Neural cell (in vitro differentiated cells): ENCODE measurements around the gene ZNF747. TPM values are rescaled to one million over a fixed set of nuclear protein-coding genes. Genes with fewer than 3 reads are reported as not detected.

Experiments used
- H2AFZ ChIP-seq: fragments of 200-600, 300-800 bp; sonication (generic), shearing (Covaris generic); 2 replicates; pipeline ENCODE4 v1.6.0; 2014; ENCODE audit warnings: low read depth, mild to moderate bottlenecking, antibody characterized with exemption, low read length, moderate library complexity
- H3F3A ChIP-seq: fragments of 200-600 bp; shearing (Covaris generic); 2 replicates; pipeline ENCODE4 v1.6.1; 2016; ENCODE audit warnings: mild to moderate bottlenecking, moderate library complexity, mixed read lengths, antibody characterized with exemption, low read length; ENCODE audit not compliant: insufficient read depth, poor library complexity, severe bottlenecking
- H3K27ac ChIP-seq: fragments of 200-600, 300-800 bp; sonication (generic), shearing (Covaris generic); 2 replicates; pipeline ENCODE4 v1.5.1; 2014; ENCODE audit warnings: mild to moderate bottlenecking, low read length, moderate library complexity
- H3K27me3 ChIP-seq: fragments of 300-800, 200-600 bp; sonication (generic), shearing (Covaris generic); 2 replicates; pipeline ENCODE4 v1.6.0; 2014; ENCODE audit warnings: mild to moderate bottlenecking, low read depth, low read length, moderate library complexity; ENCODE audit not compliant: insufficient read depth
- H3K36me3 ChIP-seq: fragments of 300-800, 200-600 bp; sonication (generic), shearing (Covaris generic); 2 replicates; pipeline ENCODE4 v1.5.1; 2014; ENCODE audit warnings: mild to moderate bottlenecking, antibody characterized with exemption, low read length, moderate library complexity; ENCODE audit not compliant: insufficient read depth
- H3K4me2 ChIP-seq: fragments of 300-800, 200-600 bp; sonication (generic), shearing (Covaris generic); 2 replicates; pipeline ENCODE4 v1.6.0; 2014; ENCODE audit warnings: mild to moderate bottlenecking, low read length
- H3K4me3 ChIP-seq: fragments of 300-800, 200-600 bp; sonication (generic), shearing (Covaris generic); 2 replicates; pipeline ENCODE4 v1.5.1; 2014; ENCODE audit warnings: mild to moderate bottlenecking, low read length, moderate library complexity
- H3K79me2 ChIP-seq: fragments of 200-600 bp; shearing (Covaris generic); replicated peaks from 2 replicates; pipeline ENCODE4 v1.6.0; 2014; ENCODE audit warnings: mild to moderate bottlenecking, low read length, moderate library complexity; ENCODE audit not compliant: insufficient read depth
- H3K9ac ChIP-seq: fragments of 300-800, 200-600 bp; sonication (generic), shearing (Covaris generic); 2 replicates; pipeline ENCODE4 v1.6.1; 2016; ENCODE audit warnings: mild to moderate bottlenecking, low read length, mixed read lengths
- H3K9me2 ChIP-seq: fragments of 200-600 bp; shearing (Covaris generic); 2 replicates; pipeline ENCODE4 v1.6.1; 2016; ENCODE audit warnings: mild to moderate bottlenecking, low read length, mixed read lengths; ENCODE audit not compliant: insufficient read depth
- H3K9me3 ChIP-seq: fragments of 200-600, 300-800 bp; sonication (generic), shearing (Covaris generic); 2 replicates; pipeline ENCODE4 v1.6.1; 2016; ENCODE audit warnings: mild to moderate bottlenecking, mixed run types, low read length, moderate library complexity, mixed read lengths
- H4K20me1 ChIP-seq: fragments of 200-600 bp; shearing (Covaris generic); 2 replicates; pipeline ENCODE4 v1.6.1; 2016; ENCODE audit warnings: mild to moderate bottlenecking, mixed run types; ENCODE audit not compliant: insufficient read depth
- CTCF ChIP-seq: fragments of 450-650 bp; IDR thresholded peaks from 2 replicates; pipeline ENCODE4 v1.5.1; 2014; ENCODE audit warnings: antibody characterized with exemption, mild to moderate bottlenecking, moderate library complexity; ENCODE audit not compliant: poor library complexity, severe bottlenecking
- EP300 ChIP-seq: fragments of 450-650 bp; conservative IDR thresholded peaks from 2 replicates; pipeline ENCODE4 v1.6.1; 2014; ENCODE audit warnings: antibody characterized with exemption, mild to moderate bottlenecking, moderate library complexity; ENCODE audit not compliant: poor library complexity, severe bottlenecking
- EZH2 ChIP-seq: fragments of 200-600, 300-800 bp; shearing (Covaris generic), sonication (generic); IDR thresholded peaks from 2 replicates; pipeline ENCODE4 v1.6.1; 2014; ENCODE audit warnings: antibody characterized with exemption, low read length, borderline replicate concordance, mild to moderate bottlenecking; ENCODE audit not compliant: insufficient read depth, poor library complexity, severe bottlenecking
- POLR2AphosphoS5 ChIP-seq: IDR thresholded peaks from 2 replicates; pipeline ENCODE4 v1.6.1; 2012
- RAD21 ChIP-seq: fragments of 450-650 bp; conservative IDR thresholded peaks from 2 replicates; pipeline ENCODE4 v1.6.1; 2014; ENCODE audit warnings: antibody characterized with exemption, mild to moderate bottlenecking, moderate library complexity
- SMC3 ChIP-seq: fragments of 450-650 bp; conservative IDR thresholded peaks from 2 replicates; pipeline ENCODE4 v1.6.1; 2014; ENCODE audit warnings: antibody characterized with exemption, mild to moderate bottlenecking, moderate library complexity; ENCODE audit not compliant: poor library complexity
- TAF1 ChIP-seq: IDR thresholded peaks from 2 replicates; pipeline ENCODE4 v1.6.1; 2012; ENCODE audit warnings: low read depth
- polyA plus RNA-seq: library from polyadenylated mRNA; depleted of rRNA; stranded (reverse); fragments of >200 nt; gene quantifications from 2 replicates; pipeline ENCODE4 v1.2.3, GENCODE V29; 2014

ZNF747 gene
- polyA plus RNA-seq, 1 donor from 2014 or later = 5.7 TPM

- Histone ChIP-seq H3K9me2 (no peaks in the 10 kb centered on the region), H3K79me2 (peaks cover 11% of the 10 kb centered on the region), H2AFZ (peak overlapping the region; percentile 98), H3K27me3 (no peaks in the 10 kb centered on the region), H3K9me3 (no peaks in the 10 kb centered on the region), H3K36me3 (no peaks in the 10 kb centered on the region), H4K20me1 (no peaks in the 10 kb centered on the region), H3K4me3 (peak overlapping the region; percentile 78), H3K27ac (peak overlapping the region; percentile 87), H3K4me2 (no peak overlapping the region), H3K9ac (peak overlapping the region; percentile 86), H3F3A (peaks cover 6% of the 10 kb centered on the region)
- TF ChIP-seq EZH2 = no peak
- TF ChIP-seq TAF1 = no peak
- no peak for TF ChIP-seq SMC3
- TF ChIP-seq CTCF = no peak
- no peak for TF ChIP-seq EP300
- no peak for TF ChIP-seq RAD21
Observed at GRCh38 chr16:30533748-30534367, 800 bp downstream of the ZNF747 start.

GRCh38 chr16:30533146-30533522 is 1.5 kb downstream of the ZNF747 start:
- H3K9ac ChIP-seq = no peak overlapping the region
- H3K36me3 ChIP-seq = no peaks in the 10 kb centered on the region
- no peak for TF ChIP-seq EZH2
- no peak for TF ChIP-seq TAF1
- no peak for TF ChIP-seq RAD21
- H3K9me2 ChIP-seq = no peaks in the 10 kb centered on the region
- no peak overlapping the region for H2AFZ ChIP-seq
- H4K20me1 ChIP-seq = no peaks in the 10 kb centered on the region
- no peak overlapping the region for H3K4me2 ChIP-seq
- H3K79me2 ChIP-seq = peaks cover 11% of the 10 kb centered on the region
- H3K27me3 ChIP-seq = no peaks in the 10 kb centered on the region
- no peak overlapping the region for H3K27ac ChIP-seq
- H3F3A ChIP-seq = peaks cover 6% of the 10 kb centered on the region
- no peaks in the 10 kb centered on the region for H3K9me3 ChIP-seq
- H3K4me3 ChIP-seq = no peak overlapping the region

DNA sequence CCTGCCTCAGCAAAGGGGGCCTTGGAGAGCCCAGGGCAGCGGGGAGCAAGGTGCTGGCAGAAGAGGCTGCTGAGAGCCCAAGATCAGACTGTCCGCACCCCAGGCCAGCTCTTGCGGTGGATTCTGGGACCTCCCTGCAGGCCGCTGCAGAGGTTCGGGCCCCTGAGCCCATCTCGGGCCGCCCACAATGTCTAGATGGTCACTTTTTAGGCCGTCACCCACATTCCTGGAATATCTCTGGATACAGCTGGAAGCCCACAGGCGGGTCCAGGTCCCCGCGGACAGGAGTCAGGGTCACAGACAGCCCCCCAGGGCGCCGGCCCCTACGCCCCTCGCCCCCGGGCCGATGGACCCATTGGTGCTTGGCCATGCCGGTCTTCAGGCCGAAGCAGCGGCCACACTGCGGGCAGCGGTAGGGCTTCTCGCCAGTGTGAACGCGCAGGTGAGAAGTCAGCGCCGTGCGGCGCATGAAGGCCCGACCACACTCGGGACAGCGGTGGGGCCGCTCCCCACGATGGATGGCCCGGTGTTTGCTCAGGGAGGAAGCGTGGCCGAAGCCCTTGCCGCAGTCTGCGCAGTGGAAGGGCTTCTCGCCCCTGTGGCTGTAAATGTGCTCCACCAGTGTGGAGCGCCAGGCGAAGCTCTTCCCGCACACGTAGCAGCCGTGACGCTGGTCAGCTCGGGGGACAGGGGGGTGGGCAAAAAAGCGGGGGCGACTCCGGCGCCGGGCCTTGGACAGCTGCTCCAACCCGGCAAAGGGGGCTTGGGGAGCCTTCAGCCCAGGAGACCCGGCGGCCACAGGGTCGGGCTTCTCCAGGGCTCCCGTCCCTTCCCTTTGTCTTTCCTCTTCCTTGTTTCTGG is 2.1 kb downstream of the ZNF747 start:
- H3K27ac ChIP-seq = no peak overlapping the region
- TF ChIP-seq RAD21 (no peak), TAF1 (no peak), POLR2AphosphoS5 (no peak)
- peaks cover 11% of the 10 kb centered on the region for H3K79me2 ChIP-seq
- H3K27me3 ChIP-seq = no peaks in the 10 kb centered on the region
- H3K9ac ChIP-seq = no peak overlapping the region
- no peaks in the 10 kb centered on the region for H3K9me3 ChIP-seq
- H3F3A ChIP-seq = peaks cover 6% of the 10 kb centered on the region
- no peaks in the 10 kb centered on the region for H3K9me2 ChIP-seq
- no peak overlapping the region for H2AFZ ChIP-seq
- H4K20me1 ChIP-seq = no peaks in the 10 kb centered on the region
- H3K36me3 ChIP-seq = no peaks in the 10 kb centered on the region
- no peak overlapping the region for H3K4me2 ChIP-seq
- H3K4me3 ChIP-seq = no peak overlapping the region
